Measurements from ENCODE around the gene ABO. TPM values are rescaled to one million over a fixed set of nuclear protein-coding genes. Genes with fewer than 3 reads are reported as not detected.

Gene ABO
- total and polyA plus RNA-seq, 2 donors (not counting 1 experiment from before 2014, with no cell fraction given), result not detected

- 90% methylated on average over 20 of the region's 23 CpGs for WGBS (ENCODE audit: insufficient coverage)
These were observed 30.7 kb upstream of the ABO start for GRCh38 chr9:133305731-133306130.

More at GRCh38 chr9:133305731-133306130, 30.7 kb upstream of the ABO start:
- H3K36me3 ChIP-seq (replicated peaks in 1 of 2; ENCODE audit: control extremely low read depth in 1 of 2, control insufficient read depth in 1 of 2, extremely low read depth in 1 of 2, insufficient read depth in 2 of 2, low read length in 1 of 2), result no peaks in the 10 kb centered on the region
- ATAC-seq (ENCODE audit: low read depth) (no peak), DNase-seq (no peak)
- no peak overlapping the region for H3K4me2 ChIP-seq (replicated peaks; ENCODE audit: low read depth, low read length, poor library complexity, severe bottlenecking)
- no peak overlapping the region for H3K27ac ChIP-seq (ENCODE audit: low read length in 2 of 2)
- Mint-ChIP-seq H3K27me3 (peaks cover 22% of the 10 kb centered on the region), H3K27ac (no peak overlapping the region), H3K4me1 (no peaks in the 10 kb centered on the region), H3K4me3 (no peak overlapping the region), H3K9me3 (ENCODE audit: insufficient read depth) (no peaks in the 10 kb centered on the region)
- H3K9ac ChIP-seq (ENCODE audit: low read length), result no peak overlapping the region
- CTCF ChIA-PET, result interaction anchor here (0.8 kb wide), 1 partner anchor 20 kb away, joined by 3 read pairs; no protein-coding TSS in a partner anchor
- intact Hi-C loops (cut with micrococcal nuclease), result no loop called here
- no peaks in the 10 kb centered on the region for H3K4me1 ChIP-seq (ENCODE audit: control insufficient read depth in 2 of 2, insufficient read depth in 2 of 2, low read length in 2 of 2)
- H3K27me3 ChIP-seq (replicated peaks in 1 of 4; ENCODE audit: control extremely low read depth in 1 of 4, control insufficient read depth in 3 of 4, insufficient read depth in 4 of 4, low read length in 3 of 4), result no peaks in the 10 kb centered on the region
- no peaks in the 10 kb centered on the region for H4K20me1 ChIP-seq (ENCODE audit: control insufficient read depth, insufficient read depth, low read length, poor library complexity, severe bottlenecking)
- no peak overlapping the region for H2AFZ ChIP-seq (ENCODE audit: insufficient read depth, low read depth, low read length, poor library complexity, severe bottlenecking)
- no peaks in the 10 kb centered on the region for H3K79me2 ChIP-seq (ENCODE audit: control insufficient read depth, insufficient read depth, low read length)
- POLR2A ChIA-PET, result no interaction called here
- H3K9me3 ChIP-seq (ENCODE audit: control extremely low read depth in 1 of 3, control insufficient read depth in 2 of 3, insufficient read depth in 1 of 3, low read length in 2 of 3), result no peaks in the 10 kb centered on the region
- H3K4me3 ChIP-seq (ENCODE audit: control extremely low read depth in 1 of 5, extremely low read depth in 1 of 5, insufficient read depth in 1 of 5, low read depth in 2 of 5, low read length in 4 of 5), result no peak overlapping the region
- TF ChIP-seq CTCF (IDR thresholded peaks at IDR 0.05), result no peak
- TF ChIP-seq EZH2 (IDR thresholded peaks at IDR 0.05; ENCODE audit: borderline replicate concordance, insufficient read depth, low read depth, low read length, poor library complexity, severe bottlenecking), result no peak

Data from B cell (primary cell).